Activated T-cell treated with anti-CD3 and anti-CD28 coated beads, Interleukin-2, amount 50 U/mL, for 24 hours (primary cell): Measurements from ENCODE around the gene RANBP3L.
"Not testable (repeated sequence)": the region's sequence is repeated elsewhere in the genome, so short reads cannot be mapped to it uniquely, and the experiment has no call there.

ENCODE experiments used
- DNase-seq: peaks from one replicate; pipeline ENCODE4 v3.0.0-alpha.2; 2020
- H3K27ac Mint-ChIP-seq: 2 replicates; pipeline ENCODE4 v1.8.0; 2020; ENCODE audit warnings: mild to moderate bottlenecking, mixed read lengths
- H3K27me3 Mint-ChIP-seq: 2 replicates; pipeline ENCODE4 v1.8.0; 2020; ENCODE audit warnings: mixed read lengths
- H3K36me3 Mint-ChIP-seq: 2 replicates; pipeline ENCODE4 v1.8.0; 2020; ENCODE audit warnings: low read depth, mixed read lengths
- H3K4me1 Mint-ChIP-seq: 2 replicates; pipeline ENCODE4 v1.8.0; 2020; ENCODE audit warnings: low read depth, mixed read lengths
- H3K4me3 Mint-ChIP-seq: 2 replicates; pipeline ENCODE4 v1.8.0; 2020; ENCODE audit warnings: mild to moderate bottlenecking, moderate library complexity, mixed read lengths
- H3K9me3 Mint-ChIP-seq: 2 replicates; pipeline ENCODE4 v1.8.0; 2020; ENCODE audit warnings: mixed read lengths

Gene RANBP3L

GRCh38 chr5:36301858-36302603, at the start of gene RANBP3L:
RANBP3L (minus strand) TSS chr5:36301902; CDS start chr5:36301416, 486 bp downstream.
- no peaks in the 10 kb centered on the region for H3K36me3 Mint-ChIP-seq
- no peaks in the 10 kb centered on the region for H3K9me3 Mint-ChIP-seq

GRCh38 chr5:36346896-36347690, 45.4 kb upstream of the RANBP3L start:
- Mint-ChIP-seq H3K36me3 (no peaks in the 10 kb centered on the region), H3K27ac (no peak overlapping the region), H3K9me3 (no peaks in the 10 kb centered on the region), H3K4me1 (no peaks in the 10 kb centered on the region), H3K27me3 (peaks cover 6% of the 10 kb centered on the region), H3K4me3 (no peak overlapping the region)
- no peak for DNase-seq

More at GRCh38 chr5:36301858-36302603, at the start of gene RANBP3L:
- DNase-seq: no peak
- Mint-ChIP-seq H3K4me3 (no peak within 1 kb of the TSS), H3K27me3 (peaks cover 22% of the 10 kb centered on the region), H3K27ac (no peak within 1 kb of the TSS), H3K4me1 (peaks cover 17% of the 10 kb centered on the region)

GRCh38 chr5:36344899-36345298, 43.2 kb upstream of the RANBP3L start:
- Mint-ChIP-seq H3K36me3 (no peaks in the 10 kb centered on the region), H3K27ac (no peak overlapping the region), H3K9me3 (no peaks in the 10 kb centered on the region), H3K4me1 (no peaks in the 10 kb centered on the region), H3K4me3 (no peak overlapping the region), H3K27me3 (peaks cover 12% of the 10 kb centered on the region)
- no peak for DNase-seq

- peaks cover 14% of the 10 kb centered on the region for H3K27me3 Mint-ChIP-seq
- not testable (repeated sequence) for DNase-seq, H3K9me3 Mint-ChIP-seq, H3K4me1 Mint-ChIP-seq, H3K4me3 Mint-ChIP-seq, H3K27ac Mint-ChIP-seq, H3K36me3 Mint-ChIP-seq
Observed at GRCh38 chr5:36341720-36342119, 40.0 kb upstream of the RANBP3L start.

GRCh38 chr5:36337597-36337996, 35.9 kb upstream of the RANBP3L start:
- no peak overlapping the region for H3K4me3 Mint-ChIP-seq
- H3K9me3 Mint-ChIP-seq: no peaks in the 10 kb centered on the region

GRCh38 chr5:36334315-36334714, 32.6 kb upstream of the RANBP3L start:
- no peak overlapping the region for H3K27ac Mint-ChIP-seq
- H3K4me3 Mint-ChIP-seq: no peak overlapping the region
- H3K9me3 Mint-ChIP-seq: no peaks in the 10 kb centered on the region
- H3K27me3 Mint-ChIP-seq: peaks cover 5% of the 10 kb centered on the region
- DNase-seq: no peak
- H3K4me1 Mint-ChIP-seq: no peaks in the 10 kb centered on the region
- H3K36me3 Mint-ChIP-seq: no peaks in the 10 kb centered on the region

More at GRCh38 chr5:36337597-36337996, 35.9 kb upstream of the RANBP3L start:
- Mint-ChIP-seq H3K36me3 (no peaks in the 10 kb centered on the region), H3K27me3 (peaks cover 16% of the 10 kb centered on the region), H3K4me1 (no peaks in the 10 kb centered on the region), H3K27ac (no peak overlapping the region)
- no peak for DNase-seq

GRCh38 chr5:36332720-36333119, 31.0 kb upstream of the RANBP3L start:
- H3K9me3 Mint-ChIP-seq, DNase-seq, H3K27ac Mint-ChIP-seq, H3K4me1 Mint-ChIP-seq, H3K36me3 Mint-ChIP-seq, H3K27me3 Mint-ChIP-seq, H3K4me3 Mint-ChIP-seq: not testable (repeated sequence)

GRCh38 chr5:36325196-36325595, 23.5 kb upstream of the RANBP3L start:
- Mint-ChIP-seq H3K4me1 (no peaks in the 10 kb centered on the region), H3K27ac (no peak overlapping the region), H3K4me3 (no peak overlapping the region), H3K36me3 (no peaks in the 10 kb centered on the region), H3K27me3 (peaks cover 9% of the 10 kb centered on the region), H3K9me3 (no peaks in the 10 kb centered on the region)
- DNase-seq: no peak

- Mint-ChIP-seq H3K27ac (no peak overlapping the region), H3K4me3 (no peak overlapping the region), H3K27me3 (peaks cover 16% of the 10 kb centered on the region), H3K9me3 (no peaks in the 10 kb centered on the region), H3K4me1 (no peaks in the 10 kb centered on the region), H3K36me3 (no peaks in the 10 kb centered on the region)
- no peak for DNase-seq
Observed at GRCh38 chr5:36323926-36324781, 22.5 kb upstream of the RANBP3L start.

GRCh38 chr5:36312953-36313672, 11.4 kb upstream of the RANBP3L start:
- H3K4me3 Mint-ChIP-seq: no peak overlapping the region
- H3K36me3 Mint-ChIP-seq: no peaks in the 10 kb centered on the region
- DNase-seq: no peak
- H3K9me3 Mint-ChIP-seq: no peaks in the 10 kb centered on the region
- no peaks in the 10 kb centered on the region for H3K4me1 Mint-ChIP-seq
- peaks cover 26% of the 10 kb centered on the region for H3K27me3 Mint-ChIP-seq
- H3K27ac Mint-ChIP-seq: no peak overlapping the region

GRCh38 chr5:36311956-36312355, 10.3 kb upstream of the RANBP3L start:
- Mint-ChIP-seq H3K27me3 (peaks cover 16% of the 10 kb centered on the region), H3K4me1 (no peaks in the 10 kb centered on the region), H3K9me3 (no peaks in the 10 kb centered on the region), H3K27ac (no peak overlapping the region), H3K36me3 (no peaks in the 10 kb centered on the region), H3K4me3 (no peak overlapping the region)
- DNase-seq: no peak

GRCh38 chr5:36310138-36310537, 8.4 kb upstream of the RANBP3L start:
- no peaks in the 10 kb centered on the region for H3K4me1 Mint-ChIP-seq
- H3K27me3 Mint-ChIP-seq: peaks cover 5% of the 10 kb centered on the region
- H3K36me3 Mint-ChIP-seq: no peaks in the 10 kb centered on the region
- H3K27ac Mint-ChIP-seq: no peak overlapping the region
- no peaks in the 10 kb centered on the region for H3K9me3 Mint-ChIP-seq
- DNase-seq: no peak
- no peak overlapping the region for H3K4me3 Mint-ChIP-seq

GRCh38 chr5:36305571-36306326, 4.0 kb upstream of the RANBP3L start:
- Mint-ChIP-seq H3K36me3 (no peaks in the 10 kb centered on the region), H3K4me1 (peaks cover 13% of the 10 kb centered on the region), H3K27me3 (peaks cover 4% of the 10 kb centered on the region), H3K4me3 (no peak overlapping the region), H3K9me3 (no peaks in the 10 kb centered on the region), H3K27ac (no peak overlapping the region)
- DNase-seq: no peak
